OCI-LY1 (cell line): ENCODE data around the gene NUS1.
"Not testable (repeated sequence)": the region's sequence is repeated elsewhere in the genome, so short reads cannot be mapped to it uniquely, and the experiment has no call there.

Experiments
- H2AFZ ChIP-seq: fragments of 200-600 bp; sonication (generic), shearing (Covaris generic); 2 replicates; pipeline ENCODE4 v1.6.0; 2014; ENCODE audit warnings: antibody characterized with exemption, mild to moderate bottlenecking, low read length
- H3F3A ChIP-seq: fragments of 200-600 bp; sonication (generic), shearing (Covaris generic); 2 replicates; pipeline ENCODE4 v1.6.0; 2014; ENCODE audit warnings: mild to moderate bottlenecking, antibody characterized with exemption, low read length, moderate library complexity; ENCODE audit not compliant: insufficient read depth
- H3K27ac ChIP-seq: fragments of 200-600 bp; sonication (generic); 2 replicates; pipeline ENCODE4 v1.5.1; 2014; ENCODE audit warnings: low read length, mixed run types, mild to moderate bottlenecking, low read depth; ENCODE audit not compliant: poor library complexity, severe bottlenecking
- H3K27me3 ChIP-seq: fragments of 200-600 bp; sonication (generic); 2 replicates; pipeline ENCODE4 v1.6.0; 2014; ENCODE audit warnings: antibody characterized with exemption, mild to moderate bottlenecking, low read length, moderate library complexity; ENCODE audit not compliant: insufficient read depth
- H3K36me3 ChIP-seq: fragments of 200-600 bp; sonication (generic); 2 replicates; pipeline ENCODE4 v1.6.1; 2014; ENCODE audit warnings: mild to moderate bottlenecking, antibody characterized with exemption, low read length, moderate library complexity, mixed read lengths; ENCODE audit not compliant: insufficient read depth
- H3K4me1 ChIP-seq: fragments of 200-600 bp; sonication (generic); 2 replicates; pipeline ENCODE4 v1.5.1; 2014; ENCODE audit warnings: mild to moderate bottlenecking, low read length, moderate library complexity; ENCODE audit not compliant: insufficient read depth, severe bottlenecking
- H3K4me2 ChIP-seq: fragments of 200-600 bp; sonication (generic), shearing (Covaris generic); 2 replicates; pipeline ENCODE4 v1.6.1; 2014; ENCODE audit warnings: low read length
- H3K4me3 ChIP-seq: fragments of 200-600 bp; sonication (generic); 2 replicates; pipeline ENCODE4 v1.5.1; 2014; ENCODE audit warnings: low read length, low read depth, mild to moderate bottlenecking, mixed read lengths; ENCODE audit not compliant: poor library complexity, severe bottlenecking
- H3K79me2 ChIP-seq: fragments of 200-600 bp; shearing (Covaris generic); 2 replicates; pipeline ENCODE4 v1.6.1; 2016; ENCODE audit warnings: mixed run types, low read length, mixed read lengths; ENCODE audit not compliant: insufficient read depth
- H3K9ac ChIP-seq: fragments of 200-600 bp; sonication (generic), shearing (Covaris generic); 2 replicates; pipeline ENCODE4 v1.6.1; 2014; ENCODE audit warnings: mild to moderate bottlenecking, low read length, mixed read lengths
- H3K9me2 ChIP-seq: fragments of 200-600 bp; sonication (generic), shearing (Covaris generic); 2 replicates; pipeline ENCODE4 v1.6.1; 2014; ENCODE audit warnings: low read depth, mild to moderate bottlenecking, low read length, mixed read lengths
- H3K9me3 ChIP-seq: fragments of 200-600 bp; shearing (Covaris generic); 2 replicates; pipeline ENCODE4 v1.6.1; 2014; ENCODE audit warnings: low read length, mixed read lengths
- H4K20me1 ChIP-seq: fragments of 200-600 bp; sonication (generic), shearing (Covaris generic); 2 replicates; pipeline ENCODE4 v1.6.0; 2016; ENCODE audit warnings: mild to moderate bottlenecking, low read length; ENCODE audit not compliant: insufficient read depth
- EZH2 ChIP-seq: fragments of 200-600 bp; sonication (generic), shearing (Covaris generic); IDR thresholded peaks from 2 replicates; pipeline ENCODE4 v1.8.0; 2017; ENCODE audit warnings: borderline replicate concordance, mixed run types, mild to moderate bottlenecking, antibody characterized with exemption, low read length, moderate library complexity, mixed read lengths
- TF ChIP-seq, protein P1 (sequence below): fragments of 200-600 bp; sonication (generic), shearing (Covaris generic); IDR thresholded peaks from 2 replicates; pipeline ENCODE4 v1.5.1; 2017; ENCODE audit warnings: mild to moderate bottlenecking, antibody characterized with exemption, low read length, moderate library complexity, mixed read lengths

The NUS1 gene

DNA sequence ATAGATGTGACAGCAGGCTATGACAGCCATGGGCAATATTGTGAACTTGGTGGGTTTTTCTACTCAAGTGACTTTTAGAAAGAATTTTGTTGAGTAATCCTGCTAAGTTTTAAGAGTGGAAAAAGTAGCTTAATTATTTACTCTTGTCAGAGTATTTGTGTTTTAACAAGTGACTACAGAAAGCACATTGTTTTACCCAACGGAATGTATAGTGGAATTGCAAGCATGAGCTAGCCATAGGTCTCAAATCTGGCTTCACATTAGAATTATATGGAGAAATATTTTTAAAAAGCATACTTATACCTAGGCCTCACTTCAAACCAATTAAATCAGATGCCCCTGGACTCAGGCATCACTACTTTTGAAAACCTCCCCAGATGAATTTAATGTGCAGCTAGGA is 37.5 kb upstream of the NUS1 start:
- H4K20me1 ChIP-seq = no peaks in the 10 kb centered on the region
- H3K36me3 ChIP-seq = no peaks in the 10 kb centered on the region
- no peaks in the 10 kb centered on the region for H3K79me2 ChIP-seq
- H3K9me3 ChIP-seq = no peaks in the 10 kb centered on the region
- no peaks in the 10 kb centered on the region for H3K4me1 ChIP-seq
- no peak overlapping the region for H3K27ac ChIP-seq
- no peak overlapping the region for H3K4me3 ChIP-seq
- H3K4me2 ChIP-seq = no peak overlapping the region
- no peak overlapping the region for H3K9ac ChIP-seq
- H3K27me3 ChIP-seq = no peaks in the 10 kb centered on the region
- H3K9me2 ChIP-seq = no peaks in the 10 kb centered on the region
- H3F3A ChIP-seq = no peaks in the 10 kb centered on the region
- TF ChIP-seq, protein P1, sequence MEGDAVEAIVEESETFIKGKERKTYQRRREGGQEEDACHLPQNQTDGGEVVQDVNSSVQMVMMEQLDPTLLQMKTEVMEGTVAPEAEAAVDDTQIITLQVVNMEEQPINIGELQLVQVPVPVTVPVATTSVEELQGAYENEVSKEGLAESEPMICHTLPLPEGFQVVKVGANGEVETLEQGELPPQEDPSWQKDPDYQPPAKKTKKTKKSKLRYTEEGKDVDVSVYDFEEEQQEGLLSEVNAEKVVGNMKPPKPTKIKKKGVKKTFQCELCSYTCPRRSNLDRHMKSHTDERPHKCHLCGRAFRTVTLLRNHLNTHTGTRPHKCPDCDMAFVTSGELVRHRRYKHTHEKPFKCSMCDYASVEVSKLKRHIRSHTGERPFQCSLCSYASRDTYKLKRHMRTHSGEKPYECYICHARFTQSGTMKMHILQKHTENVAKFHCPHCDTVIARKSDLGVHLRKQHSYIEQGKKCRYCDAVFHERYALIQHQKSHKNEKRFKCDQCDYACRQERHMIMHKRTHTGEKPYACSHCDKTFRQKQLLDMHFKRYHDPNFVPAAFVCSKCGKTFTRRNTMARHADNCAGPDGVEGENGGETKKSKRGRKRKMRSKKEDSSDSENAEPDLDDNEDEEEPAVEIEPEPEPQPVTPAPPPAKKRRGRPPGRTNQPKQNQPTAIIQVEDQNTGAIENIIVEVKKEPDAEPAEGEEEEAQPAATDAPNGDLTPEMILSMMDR = no peak
- no peak for TF ChIP-seq EZH2
- H2AFZ ChIP-seq = no peak overlapping the region

DNA sequence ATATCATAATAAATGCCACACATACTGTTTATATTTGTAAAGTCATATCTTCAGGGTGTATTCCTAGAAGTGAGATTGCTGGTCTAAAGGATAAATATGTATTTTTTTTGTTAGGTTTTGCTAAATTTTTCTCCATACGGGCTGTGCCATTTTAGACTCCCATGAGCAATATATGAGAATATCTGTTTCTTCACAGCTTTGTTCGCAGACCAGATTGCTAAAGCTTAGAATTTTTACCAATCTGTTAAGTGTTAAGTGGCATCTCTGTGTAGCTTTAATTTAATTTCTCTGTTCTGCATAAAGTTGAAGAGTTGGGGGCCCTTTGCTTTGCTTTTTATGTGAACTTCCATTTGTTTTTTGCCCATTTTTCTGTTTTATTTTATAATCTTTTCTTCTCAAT is 32.3 kb upstream of the NUS1 start:
- H3K9ac ChIP-seq = no peak overlapping the region
- no peak overlapping the region for H3K4me2 ChIP-seq
- no peaks in the 10 kb centered on the region for H3K4me1 ChIP-seq
- H3K9me2 ChIP-seq = no peaks in the 10 kb centered on the region
- no peaks in the 10 kb centered on the region for H3K79me2 ChIP-seq
- H3K36me3 ChIP-seq = no peaks in the 10 kb centered on the region
- no peaks in the 10 kb centered on the region for H4K20me1 ChIP-seq
- H3K4me3 ChIP-seq = no peak overlapping the region
- H3K27ac ChIP-seq = no peak overlapping the region
- TF ChIP-seq, protein P1 = no peak
- no peak for TF ChIP-seq EZH2
- no peaks in the 10 kb centered on the region for H3K27me3 ChIP-seq
- no peak overlapping the region for H2AFZ ChIP-seq
- no peaks in the 10 kb centered on the region for H3F3A ChIP-seq
- no peaks in the 10 kb centered on the region for H3K9me3 ChIP-seq

DNA sequence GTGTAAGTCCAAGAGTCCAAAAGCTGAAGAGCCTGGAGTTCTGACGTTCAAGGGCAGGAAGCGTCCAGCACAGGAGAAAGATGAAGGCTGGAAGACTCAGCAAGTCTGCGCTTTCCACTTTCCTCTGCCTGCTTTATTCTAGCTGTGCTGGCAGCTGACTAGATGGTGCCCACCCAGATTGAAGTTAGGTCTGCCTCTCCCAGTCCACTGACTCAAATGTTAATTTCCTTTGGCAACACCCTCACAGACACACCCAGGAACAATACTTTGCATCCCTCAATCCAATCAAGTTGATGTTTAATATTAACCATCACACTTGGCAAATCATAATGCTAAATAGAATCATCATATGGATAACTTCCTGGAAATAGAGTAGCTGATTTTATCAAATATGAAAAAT is 23.3 kb upstream of the NUS1 start:
- not testable (repeated sequence) for H3K79me2 ChIP-seq, H3K9me3 ChIP-seq, H3K27ac ChIP-seq, H3K4me2 ChIP-seq, H3K36me3 ChIP-seq, H3K4me3 ChIP-seq, H3K4me1 ChIP-seq, H3F3A ChIP-seq, H2AFZ ChIP-seq, H4K20me1 ChIP-seq, H3K9ac ChIP-seq, H3K9me2 ChIP-seq, H3K27me3 ChIP-seq

DNA sequence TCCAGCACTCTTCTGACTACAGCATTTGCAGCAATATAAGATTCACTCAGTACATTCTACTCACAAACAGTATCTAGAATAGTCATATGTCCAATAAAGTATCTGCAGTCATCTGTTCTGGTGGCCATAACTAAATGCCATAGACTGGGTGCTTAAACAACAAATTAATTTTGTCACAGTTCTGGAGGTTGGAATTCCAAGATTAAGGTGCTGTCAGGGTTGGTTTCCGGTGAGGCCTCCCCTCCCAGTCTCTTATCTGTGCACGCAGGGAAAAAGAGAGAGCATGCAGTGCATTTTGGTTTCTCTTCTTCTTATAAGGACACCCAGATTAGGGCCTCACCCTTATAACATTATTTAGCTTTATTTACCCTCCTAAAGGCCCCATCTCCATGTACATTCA is 21.3 kb upstream of the NUS1 start:
- Histone ChIP-seq H3K9me3 (no peaks in the 10 kb centered on the region), H3K4me2 (no peak overlapping the region)

More for the DNA sequence above, 21.3 kb upstream of the NUS1 start:
- Histone ChIP-seq H3K36me3 (no peaks in the 10 kb centered on the region), H3K27me3 (no peaks in the 10 kb centered on the region), H3K27ac (no peak overlapping the region), H3F3A (no peaks in the 10 kb centered on the region), H3K9ac (no peak overlapping the region), H2AFZ (no peak overlapping the region), H3K79me2 (no peaks in the 10 kb centered on the region), H3K4me3 (no peak overlapping the region), H3K4me1 (no peaks in the 10 kb centered on the region), H3K9me2 (no peaks in the 10 kb centered on the region), H4K20me1 (no peaks in the 10 kb centered on the region)
- no peak for TF ChIP-seq EZH2
- TF ChIP-seq, protein P1 = no peak
